ENCODE data around the gene CWC25.

CWC25 gene

GRCh38 chr17:38753071-38753506 is 72.0 kb downstream of the CWC25 start:
- Histone ChIP-seq H3K4me1 (ENCODE audit: control insufficient read depth, insufficient read depth, low read length) (no peaks in the 10 kb centered on the region), H3K9ac (ENCODE audit: low read length) (peak overlapping the region; percentile 91), H3K36me3 (ENCODE audit: control insufficient read depth, insufficient read depth, low read length) (peaks cover 13% of the 10 kb centered on the region), H3K4me3 (ENCODE audit: low read length) (peak overlapping the region; percentile 99), H3K27ac (ENCODE audit: low read depth, low read length) (peak overlapping the region; percentile 92), H3K27me3 (ENCODE audit: control insufficient read depth, insufficient read depth, low read length) (no peaks in the 10 kb centered on the region)

GRCh38 chr17:38752308-38753070 is 72.6 kb downstream of the CWC25 start, which contains the start of gene PSMB3:
PSMB3 (plus strand) TSS chr17:38752741; CDS start chr17:38752827, 86 bp downstream.
- Histone ChIP-seq H3K27me3 (ENCODE audit: control insufficient read depth, insufficient read depth, low read length) (peaks cover 2% of the 10 kb centered on the region), H3K27ac (ENCODE audit: low read depth, low read length) (peak within 1 kb of the TSS; percentile 92), H3K9ac (ENCODE audit: low read length) (peak within 1 kb of the TSS; percentile 91), H3K4me3 (ENCODE audit: low read length) (peak within 1 kb of the TSS; percentile 99), H3K36me3 (ENCODE audit: control insufficient read depth, insufficient read depth, low read length) (peaks cover 11% of the 10 kb centered on the region), H3K4me1 (ENCODE audit: control insufficient read depth, insufficient read depth, low read length) (no peaks in the 10 kb centered on the region)

- H3K36me3 ChIP-seq (ENCODE audit: control insufficient read depth, insufficient read depth, low read length): peaks cover 11% of the 10 kb centered on the region
- H3K27ac ChIP-seq (ENCODE audit: low read depth, low read length): peak overlapping the region; percentile 65
- peaks cover 2% of the 10 kb centered on the region for H3K27me3 ChIP-seq (ENCODE audit: control insufficient read depth, insufficient read depth, low read length)
- no peaks in the 10 kb centered on the region for H3K4me1 ChIP-seq (ENCODE audit: control insufficient read depth, insufficient read depth, low read length)
- peak overlapping the region; percentile 99 for H3K4me3 ChIP-seq (ENCODE audit: low read length)
- H3K9ac ChIP-seq (ENCODE audit: low read length): peak overlapping the region; percentile 13
These were observed 73.3 kb downstream of the CWC25 start for GRCh38 chr17:38751808-38752307.

GRCh38 chr17:38751144-38751807 is 73.8 kb downstream of the CWC25 start:
- Histone ChIP-seq H3K4me3 (ENCODE audit: low read length) (peak overlapping the region; percentile 44), H3K36me3 (ENCODE audit: control insufficient read depth, insufficient read depth, low read length) (peaks cover 11% of the 10 kb centered on the region), H3K4me1 (ENCODE audit: control insufficient read depth, insufficient read depth, low read length) (no peaks in the 10 kb centered on the region), H3K9ac (ENCODE audit: low read length) (no peak overlapping the region), H3K27ac (ENCODE audit: low read depth, low read length) (peak overlapping the region; percentile 65), H3K27me3 (ENCODE audit: control insufficient read depth, insufficient read depth, low read length) (peaks cover 2% of the 10 kb centered on the region)

All from rectal smooth muscle tissue (tissue), 1 donor.